Activated B cell treated with CpG ODN at 0.5 μM for 24 hours (primary cell): Measurements from ENCODE around the gene SSH2. TPM values are rescaled to one million over a fixed set of nuclear protein-coding genes. Genes with fewer than 3 reads are reported as not detected.

Experiments
- ATAC-seq: fragments of 200-7000 bp; cut with Tn5 transposase; one replicate; pipeline ENCODE4 v1.10.0; 2021; ENCODE audit warnings: low read depth, mild to moderate bottlenecking, moderate library complexity
- CTCF ChIA-PET: fragments of 350-600 bp; sonication (Branson Sonifier 250); formaldehyde crosslinking; loops from one replicate; lab custom pipeline; 2021; ENCODE audit warnings: antibody characterized with exemption; lab: Charles Lee
- POLR2A ChIA-PET: fragments of 350-600 bp; sonication (Branson Sonifier 250); formaldehyde crosslinking; loops from one replicate; lab custom pipeline; 2021; ENCODE audit warnings: antibody characterized with exemption; lab: Charles Lee
- DNase-seq: peaks from one replicate; pipeline ENCODE4 v3.0.0; 2022
- H3K27ac Mint-ChIP-seq: one replicate; pipeline ENCODE4 v1.8.0; 2020; ENCODE audit warnings: mixed read lengths
- H3K27me3 Mint-ChIP-seq: one replicate; pipeline ENCODE4 v1.8.0; 2021; ENCODE audit warnings: mixed read lengths
- H3K36me3 Mint-ChIP-seq: one replicate; pipeline ENCODE4 v1.8.0; 2021; ENCODE audit warnings: low read depth, mixed read lengths
- H3K4me1 Mint-ChIP-seq: one replicate; pipeline ENCODE4 v1.8.0; 2021; ENCODE audit warnings: mixed read lengths
- H3K4me3 Mint-ChIP-seq: one replicate; pipeline ENCODE4 v1.8.0; 2020; ENCODE audit warnings: mild to moderate bottlenecking, mixed read lengths
- H3K9me3 Mint-ChIP-seq: one replicate; pipeline ENCODE4 v1.8.0; 2020; ENCODE audit warnings: mixed read lengths
- intact Hi-C: fragments of 100-400 bp; cut with micrococcal nuclease; formaldehyde crosslinking; loops from one replicate; pipeline ENCODE4 v1.15.1; 2024
- total RNA-seq: library from RNA; stranded (reverse); gene quantifications from 2 replicates; pipeline ENCODE4 v1.2.3, GENCODE V29; 2022
- TF ChIP-seq, protein P1 (sequence below): fragments of 200-600 bp; IDR thresholded peaks from one replicate; pipeline ENCODE4 v1.8.0; 2022; ENCODE audit warnings: antibody characterized with exemption, mild to moderate bottlenecking

SSH2 gene
- total RNA-seq, 1 donor from 2014 or later: 95.7 TPM

DNA sequence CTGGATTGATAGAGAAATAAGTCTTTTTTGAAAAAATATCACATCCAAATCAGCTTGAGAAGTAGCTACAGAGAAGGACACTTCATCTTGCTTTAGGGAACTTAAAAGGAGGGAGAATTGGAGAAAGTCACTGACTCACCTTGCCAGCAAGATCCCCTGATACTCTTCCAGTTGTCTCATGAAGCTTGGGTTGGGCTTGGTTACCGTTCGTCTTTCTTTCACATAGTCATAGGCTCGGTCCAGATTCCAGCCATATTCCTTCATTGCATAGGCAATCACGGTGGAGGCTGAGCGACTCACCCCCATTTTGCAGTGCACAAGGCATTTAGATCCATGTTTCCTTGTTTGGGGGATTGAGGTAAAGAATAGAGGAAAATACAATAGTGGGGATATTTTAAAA is 282.0 kb downstream of the SSH2 start:
- H3K4me1 Mint-ChIP-seq: peaks cover 4% of the 10 kb centered on the region

DNA sequence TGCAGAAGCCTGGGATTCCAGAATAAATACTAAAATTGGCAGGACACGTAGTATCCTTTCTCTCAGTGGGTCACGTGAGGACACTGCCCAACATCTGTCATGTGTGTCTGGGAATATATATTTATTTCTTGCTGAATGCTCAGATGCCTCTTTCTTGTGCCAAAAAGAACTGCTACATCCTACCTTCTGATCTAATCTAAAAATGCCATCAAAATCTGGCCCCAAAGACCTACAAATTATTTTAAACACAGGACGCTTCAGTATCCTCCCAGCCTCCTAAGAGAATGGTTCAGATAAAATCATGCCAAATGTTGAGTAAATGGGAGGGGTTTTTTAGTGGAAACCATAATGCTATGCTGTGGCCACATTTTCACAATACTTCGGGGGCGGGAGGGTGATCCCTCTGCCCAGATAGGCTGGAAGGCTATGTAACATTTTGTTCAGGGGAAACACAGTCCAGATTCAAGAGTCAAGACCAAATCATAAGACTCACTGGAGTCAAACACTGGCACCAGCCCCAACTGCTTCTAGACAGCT is 284.4 kb downstream of the SSH2 start:
- ChIA-PET CTCF (interaction anchor here (1.5 kb wide), 1 partner anchor 134 kb away, joined by 5 read pairs; no protein-coding TSS in a partner anchor), POLR2A (no interaction called here)
- intact Hi-C loops: no loop called here
- peak overlapping the region; percentile 32 for H3K27ac Mint-ChIP-seq
- TF ChIP-seq, protein P1, sequence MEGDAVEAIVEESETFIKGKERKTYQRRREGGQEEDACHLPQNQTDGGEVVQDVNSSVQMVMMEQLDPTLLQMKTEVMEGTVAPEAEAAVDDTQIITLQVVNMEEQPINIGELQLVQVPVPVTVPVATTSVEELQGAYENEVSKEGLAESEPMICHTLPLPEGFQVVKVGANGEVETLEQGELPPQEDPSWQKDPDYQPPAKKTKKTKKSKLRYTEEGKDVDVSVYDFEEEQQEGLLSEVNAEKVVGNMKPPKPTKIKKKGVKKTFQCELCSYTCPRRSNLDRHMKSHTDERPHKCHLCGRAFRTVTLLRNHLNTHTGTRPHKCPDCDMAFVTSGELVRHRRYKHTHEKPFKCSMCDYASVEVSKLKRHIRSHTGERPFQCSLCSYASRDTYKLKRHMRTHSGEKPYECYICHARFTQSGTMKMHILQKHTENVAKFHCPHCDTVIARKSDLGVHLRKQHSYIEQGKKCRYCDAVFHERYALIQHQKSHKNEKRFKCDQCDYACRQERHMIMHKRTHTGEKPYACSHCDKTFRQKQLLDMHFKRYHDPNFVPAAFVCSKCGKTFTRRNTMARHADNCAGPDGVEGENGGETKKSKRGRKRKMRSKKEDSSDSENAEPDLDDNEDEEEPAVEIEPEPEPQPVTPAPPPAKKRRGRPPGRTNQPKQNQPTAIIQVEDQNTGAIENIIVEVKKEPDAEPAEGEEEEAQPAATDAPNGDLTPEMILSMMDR: no peak
- H3K27me3 Mint-ChIP-seq: no peaks in the 10 kb centered on the region
- H3K4me3 Mint-ChIP-seq: no peak overlapping the region
- H3K4me1 Mint-ChIP-seq: peaks cover 13% of the 10 kb centered on the region
- peaks cover 65% of the 10 kb centered on the region for H3K36me3 Mint-ChIP-seq
- no peak for DNase-seq
- ATAC-seq: no peak
- H3K9me3 Mint-ChIP-seq: no peaks in the 10 kb centered on the region

More for the DNA sequence above, 282.0 kb downstream of the SSH2 start:
- H3K27me3 Mint-ChIP-seq: no peaks in the 10 kb centered on the region
- no peak overlapping the region for H3K4me3 Mint-ChIP-seq
- TF ChIP-seq, protein P1: no peak
- intact Hi-C loops: no loop called here
- ChIA-PET POLR2A (interaction anchor here (0.8 to 1.1 kb wide), 2 partner anchors 9 to 113 kb away, joined by 4 to 7 read pairs; no protein-coding TSS in a partner anchor), CTCF (interaction anchor here (1.0 kb wide), 1 partner anchor 131 kb away, joined by 4 read pairs; no protein-coding TSS in a partner anchor)
- ATAC-seq (no peak), DNase-seq (no peak)
- H3K27ac Mint-ChIP-seq: peak overlapping the region; percentile 26
- no peaks in the 10 kb centered on the region for H3K9me3 Mint-ChIP-seq
- H3K36me3 Mint-ChIP-seq: peaks cover 69% of the 10 kb centered on the region

DNA sequence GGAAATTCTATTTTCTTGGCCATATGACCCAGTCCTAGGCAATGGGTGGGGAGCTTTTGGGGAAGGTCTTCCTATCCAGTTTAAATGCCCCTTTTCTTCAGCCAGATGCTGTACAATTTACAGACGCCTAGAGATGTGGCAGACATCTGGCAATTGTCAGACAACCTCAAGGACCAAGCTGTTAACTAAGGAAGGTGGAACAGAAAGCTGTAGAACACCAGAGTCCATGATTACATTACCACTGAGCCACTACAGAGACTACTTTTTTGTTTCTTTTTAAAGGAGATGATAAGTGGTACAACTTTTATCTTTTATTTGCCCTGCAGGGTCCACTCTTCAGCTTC is 286.2 kb downstream of the SSH2 start:
- DNase-seq: no peak
- CTCF ChIA-PET: interaction anchor here (0.6 to 8.2 kb wide), 4 partner anchors 10 to 165 kb away, joined by 3 to 173 read pairs (median 4); no protein-coding TSS in a partner anchor
- TF ChIP-seq, protein P1: no peak
- H3K27ac Mint-ChIP-seq: no peak overlapping the region
- H3K27me3 Mint-ChIP-seq: no peaks in the 10 kb centered on the region
- H3K4me3 Mint-ChIP-seq: no peak overlapping the region
- H3K36me3 Mint-ChIP-seq: peaks cover 57% of the 10 kb centered on the region
- no peaks in the 10 kb centered on the region for H3K9me3 Mint-ChIP-seq
- peaks cover 26% of the 10 kb centered on the region for H3K4me1 Mint-ChIP-seq
- POLR2A ChIA-PET: interaction anchor here (1.1 to 1.5 kb wide), 2 partner anchors 122 to 288 kb away, joined by 6 to 10 read pairs; no protein-coding TSS in a partner anchor
- intact Hi-C loops: no loop called here
- no peak for ATAC-seq

DNA sequence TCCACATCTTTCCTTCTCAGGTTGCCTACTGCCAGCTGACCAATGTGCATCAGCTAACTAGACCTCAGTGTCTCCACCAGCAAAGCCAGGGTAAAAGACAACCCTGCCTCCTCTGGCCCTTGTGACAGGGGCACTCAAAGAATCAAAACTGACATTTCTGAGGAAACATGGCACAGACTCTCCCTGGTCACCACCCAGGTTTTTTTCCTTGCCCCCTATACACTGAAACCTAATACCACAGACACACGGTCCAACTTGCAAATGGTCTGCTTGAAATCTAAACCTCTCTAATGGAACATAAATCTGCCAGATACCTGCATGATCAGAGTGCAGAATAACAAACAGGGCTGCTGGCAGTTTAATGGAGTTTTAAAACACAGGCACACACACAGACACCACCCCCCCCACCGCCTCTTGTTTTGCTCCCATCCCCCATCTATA is 287.8 kb downstream of the SSH2 start:
- Mint-ChIP-seq H3K36me3 (peaks cover 48% of the 10 kb centered on the region), H3K27ac (peak overlapping the region; percentile 59), H3K4me3 (no peak overlapping the region), H3K4me1 (peaks cover 26% of the 10 kb centered on the region), H3K27me3 (no peaks in the 10 kb centered on the region), H3K9me3 (no peaks in the 10 kb centered on the region)
- ChIA-PET CTCF (interaction anchor here (1.1 to 8.2 kb wide), 4 partner anchors 25 to 165 kb away, joined by 4 to 173 read pairs (median 4); no protein-coding TSS in a partner anchor), POLR2A (interaction anchor here (0.6 kb wide), 1 partner anchor 15 kb away, joined by 3 read pairs; no protein-coding TSS in a partner anchor)
- ATAC-seq (no peak), DNase-seq (no peak)
- TF ChIP-seq, protein P1: no peak
- intact Hi-C loops: no loop called here

DNA sequence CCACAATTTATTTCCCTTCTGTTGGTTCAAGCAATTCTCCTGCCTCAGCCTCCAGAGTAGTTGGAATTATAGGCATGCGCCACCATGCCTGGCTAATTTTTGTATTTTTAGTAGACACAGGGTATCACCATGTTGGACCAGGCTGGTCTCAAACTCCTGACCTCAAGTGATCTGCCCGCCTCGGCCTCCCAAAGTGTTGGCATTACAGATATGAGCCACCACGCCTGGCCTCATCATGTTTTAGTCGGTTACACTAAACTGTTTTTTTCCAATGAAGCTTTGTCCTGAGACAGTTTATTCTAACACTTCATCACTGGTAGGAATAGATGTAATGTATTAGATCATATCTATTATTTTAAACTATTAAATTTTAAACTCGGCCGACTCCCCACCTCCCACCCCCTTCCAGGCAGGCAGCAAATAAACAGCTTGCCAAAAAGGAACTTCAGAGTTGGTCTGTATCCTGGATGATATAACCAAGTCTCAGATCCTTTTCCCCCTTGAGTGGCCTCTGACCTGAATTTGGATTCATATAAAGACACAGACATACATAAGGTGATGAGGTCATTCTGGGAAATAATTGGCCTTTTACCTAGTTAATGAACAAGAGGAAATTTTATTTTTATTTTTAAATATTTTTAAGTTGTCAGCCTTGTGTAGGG is 288.9 kb downstream of the SSH2 start:
- TF ChIP-seq, protein P1: no peak
- ATAC-seq (no peak), DNase-seq (no peak)
- Mint-ChIP-seq H3K27ac (peak overlapping the region; percentile 89), H3K4me3 (no peak overlapping the region), H3K4me1 (peaks cover 32% of the 10 kb centered on the region), H3K27me3 (no peaks in the 10 kb centered on the region), H3K36me3 (peaks cover 49% of the 10 kb centered on the region), H3K9me3 (no peaks in the 10 kb centered on the region)
- intact Hi-C loops: no loop called here
- CTCF ChIA-PET: interaction anchor here (1.1 to 8.2 kb wide), 8 partner anchors 23 to 380 kb away, joined by 3 to 173 read pairs (median 12); partner anchors contain the start of gene SSH2
- POLR2A ChIA-PET: interaction anchor here (0.6 to 0.9 kb wide), 3 partner anchors 59 to 288 kb away, joined by 3 to 4 read pairs (median 3); no protein-coding TSS in a partner anchor
